GM12892 (cell line): ENCODE measurements around the gene CRLF2.

Experiments
- POLR2A ChIP-seq: IDR thresholded peaks from 2 replicates; pipeline ENCODE4 v1.6.1; 2011; ENCODE audit warnings: low read depth, low read length, control low read depth
- POLR2AphosphoS5 ChIP-seq: IDR thresholded peaks from 2 replicates; pipeline ENCODE4 v1.6.1; 2011; ENCODE audit warnings: low read depth, low read length, control low read depth
- TAF1 ChIP-seq: IDR thresholded peaks from 2 replicates; pipeline ENCODE4 v1.6.1; 2011; ENCODE audit warnings: low read depth, mild to moderate bottlenecking, control low read depth, low read length, borderline replicate concordance

DNA sequence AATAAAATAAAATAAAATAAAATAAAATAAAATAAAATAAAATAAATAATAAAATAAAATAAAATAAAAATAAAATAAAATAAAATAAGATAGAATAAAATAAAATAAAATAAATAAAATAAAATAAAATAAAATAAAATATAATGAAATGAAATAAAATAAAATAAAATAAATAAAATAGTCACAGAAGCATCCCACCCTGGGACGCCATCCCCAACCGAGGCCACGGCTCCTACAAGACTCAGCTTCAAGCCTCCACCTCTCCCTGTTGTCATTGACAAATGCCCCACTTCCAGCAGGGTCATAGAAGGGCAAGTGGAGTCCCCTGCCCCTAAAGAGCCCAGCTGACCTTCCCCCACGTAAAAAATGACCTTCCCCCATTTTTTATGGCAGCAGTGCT, 30.2 kb downstream of the CRLF2 start:
- TF ChIP-seq POLR2A (no peak), POLR2AphosphoS5 (no peak), TAF1 (no peak)
